Osteoblast (primary cell): ENCODE results near the gene UST. TPM values are rescaled to one million over a fixed set of nuclear protein-coding genes. Genes with fewer than 3 reads are reported as not detected.

Source experiments
- DNase-seq: peaks from one replicate; pipeline ENCODE4 v3.0.0; 2011; ENCODE audit warnings: low spot score, mixed read lengths; ENCODE audit not compliant: insufficient read length; ENCODE audit errors: missing footprints
- H2AFZ ChIP-seq: 2 replicates; pipeline ENCODE4 v1.6.0; 2011; ENCODE audit warnings: mild to moderate bottlenecking, low read length
- H3K27ac ChIP-seq: 2 replicates; pipeline ENCODE4 v1.5.1; 2011; ENCODE audit warnings: mild to moderate bottlenecking, low read depth, low read length, moderate library complexity
- H3K27me3 ChIP-seq: 2 replicates; pipeline ENCODE4 v1.6.0; 2012; ENCODE audit warnings: mild to moderate bottlenecking, control low read depth, inconsistent platforms, low read length, moderate library complexity; ENCODE audit not compliant: insufficient read depth
- H3K36me3 ChIP-seq: 2 replicates; pipeline ENCODE4 v1.5.1; 2011; ENCODE audit warnings: mild to moderate bottlenecking, low read length, control low read depth, moderate library complexity; ENCODE audit not compliant: insufficient read depth
- H3K4me1 ChIP-seq: 2 replicates; pipeline ENCODE4 v1.5.1; 2011; ENCODE audit warnings: mild to moderate bottlenecking, low read length, control low read depth, moderate library complexity; ENCODE audit not compliant: insufficient read depth
- H3K4me2 ChIP-seq: 2 replicates; pipeline ENCODE4 v1.6.0; 2011; ENCODE audit warnings: mild to moderate bottlenecking, low read length; ENCODE audit not compliant: insufficient read depth
- H3K4me3 ChIP-seq: fragments of 200-600 bp; sonication (generic); 3 replicates; pipeline ENCODE4 v1.5.1; 2012; ENCODE audit warnings: mild to moderate bottlenecking, low read length, inconsistent platforms; ENCODE audit not compliant: insufficient read depth
- H3K79me2 ChIP-seq: 2 replicates; pipeline ENCODE4 v1.6.0; 2012; ENCODE audit warnings: mild to moderate bottlenecking, low read length, control low read depth, inconsistent platforms; ENCODE audit not compliant: insufficient read depth
- H3K9me3 ChIP-seq: 2 replicates; pipeline ENCODE4 v1.5.1; 2011; ENCODE audit warnings: low read depth, low read length, control low read depth
- H4K20me1 ChIP-seq: 2 replicates; pipeline ENCODE4 v1.6.0; 2012; ENCODE audit warnings: mild to moderate bottlenecking, low read length, control low read depth; ENCODE audit not compliant: insufficient read depth
- CTCF ChIP-seq: IDR thresholded peaks from 2 replicates; pipeline ENCODE4 v1.5.1; 2011; ENCODE audit warnings: mild to moderate bottlenecking, low read depth, low read length, moderate library complexity; ENCODE audit errors: extremely low read depth
- total RNA-seq: library from RNA; depleted of rRNA; stranded (reverse); fragments of >200 nt; gene quantifications from 2 replicates; pipeline ENCODE4 v1.2.3, GENCODE V29; 2012

UST gene
- total RNA-seq, 1 donor: 18.1 TPM

- H3K4me3 ChIP-seq: no peak overlapping the region
- H2AFZ ChIP-seq: no peak overlapping the region
- no peak for TF ChIP-seq CTCF
- H3K36me3 ChIP-seq: no peaks in the 10 kb centered on the region
- H3K27ac ChIP-seq: no peak overlapping the region
- no peak for DNase-seq
- peaks cover 2% of the 10 kb centered on the region for H3K4me1 ChIP-seq
- no peaks in the 10 kb centered on the region for H3K9me3 ChIP-seq
- no peaks in the 10 kb centered on the region for H4K20me1 ChIP-seq
- H3K79me2 ChIP-seq: no peaks in the 10 kb centered on the region
- H3K4me2 ChIP-seq: no peak overlapping the region
- no peaks in the 10 kb centered on the region for H3K27me3 ChIP-seq
Observed at GRCh38 chr6:148739822-148740128, 7.1 kb upstream of the UST start.

- no peak overlapping the region for H3K4me2 ChIP-seq
- peak overlapping the region; percentile 25 for H2AFZ ChIP-seq
- H3K4me1 ChIP-seq: peaks cover 10% of the 10 kb centered on the region
- H3K9me3 ChIP-seq: no peaks in the 10 kb centered on the region
- no peak overlapping the region for H3K27ac ChIP-seq
- TF ChIP-seq CTCF: no peak
- no peak overlapping the region for H3K4me3 ChIP-seq
- DNase-seq: no peak
- H4K20me1 ChIP-seq: peaks cover 2% of the 10 kb centered on the region
- H3K36me3 ChIP-seq: no peaks in the 10 kb centered on the region
- peaks cover 5% of the 10 kb centered on the region for H3K79me2 ChIP-seq
- H3K27me3 ChIP-seq: no peaks in the 10 kb centered on the region
Observed at GRCh38 chr6:148743476-148743875, 3.4 kb upstream of the UST start.

GRCh38 chr6:148745926-148746325 is 904 bp upstream of the UST start:
- Histone ChIP-seq H3K27ac (peak overlapping the region; percentile 38), H3K4me2 (peak overlapping the region; percentile 90), H4K20me1 (peaks cover 14% of the 10 kb centered on the region), H3K36me3 (no peaks in the 10 kb centered on the region), H3K27me3 (no peaks in the 10 kb centered on the region), H3K9me3 (no peaks in the 10 kb centered on the region), H3K79me2 (peaks cover 23% of the 10 kb centered on the region), H3K4me3 (peak overlapping the region; percentile 81), H2AFZ (peak overlapping the region; percentile 96), H3K4me1 (peaks cover 12% of the 10 kb centered on the region)
- TF ChIP-seq CTCF: no peak
- DNase-seq: no peak

GRCh38 chr6:148747145-148747470 is 278 bp downstream of the UST start:
- Histone ChIP-seq H3K9me3 (no peaks in the 10 kb centered on the region), H4K20me1 (peaks cover 17% of the 10 kb centered on the region), H3K79me2 (peaks cover 27% of the 10 kb centered on the region), H3K27ac (peak overlapping the region; percentile 39), H3K4me1 (peaks cover 12% of the 10 kb centered on the region), H3K4me2 (peak overlapping the region; percentile 90), H3K36me3 (no peaks in the 10 kb centered on the region), H3K27me3 (no peaks in the 10 kb centered on the region), H3K4me3 (peak overlapping the region; percentile 81), H2AFZ (peak overlapping the region; percentile 79)
- DNase-seq: peak; percentile 93
- no peak for TF ChIP-seq CTCF
